Loucy (cell line): Measurements from ENCODE around the gene WASF3.

Experiments used
- H2AFZ ChIP-seq: fragments of 200-600 bp; sonication (generic); 2 replicates; pipeline ENCODE4 v1.6.0; 2016; ENCODE audit warnings: antibody characterized with exemption, mild to moderate bottlenecking, low read length, moderate library complexity
- H3F3A ChIP-seq: fragments of 200-600 bp; 2 replicates; pipeline ENCODE4 v1.6.0; 2016; ENCODE audit warnings: antibody characterized with exemption, low read depth, mild to moderate bottlenecking
- H3K27me3 ChIP-seq: fragments of 200-600 bp; sonication (generic); 2 replicates; pipeline ENCODE4 v1.6.1; 2014; ENCODE audit warnings: low read length, mild to moderate bottlenecking; ENCODE audit not compliant: insufficient read depth, poor library complexity, severe bottlenecking
- H3K36me3 ChIP-seq: fragments of 200-600 bp; sonication (generic); 2 replicates; pipeline ENCODE4 v1.6.1; 2016; ENCODE audit warnings: low read length; ENCODE audit not compliant: insufficient read depth
- H3K4me1 ChIP-seq: fragments of 200-600 bp; sonication (generic); 2 replicates; pipeline ENCODE4 v1.5.1; 2014; ENCODE audit warnings: low read length, mild to moderate bottlenecking; ENCODE audit not compliant: insufficient read depth, poor library complexity, severe bottlenecking
- H3K4me2 ChIP-seq: fragments of 200-600 bp; sonication (generic); 2 replicates; pipeline ENCODE4 v1.6.0; 2014; ENCODE audit warnings: antibody characterized with exemption, low read length, low read depth, mild to moderate bottlenecking; ENCODE audit not compliant: poor library complexity, severe bottlenecking
- H3K4me3 ChIP-seq: fragments of 200-600 bp; sonication (generic); 2 replicates; pipeline ENCODE4 v1.5.1; 2014; ENCODE audit warnings: low read length, mild to moderate bottlenecking, mixed read lengths; ENCODE audit not compliant: poor library complexity, severe bottlenecking
- H3K79me2 ChIP-seq: fragments of 200-600 bp; sonication (generic); 2 replicates; pipeline ENCODE4 v1.6.1; 2014; ENCODE audit warnings: low read length; ENCODE audit not compliant: insufficient read depth
- H3K9ac ChIP-seq: fragments of 200-600 bp; sonication (generic); 2 replicates; pipeline ENCODE4 v1.6.0; 2014; ENCODE audit warnings: mild to moderate bottlenecking, low read depth, low read length, moderate library complexity; ENCODE audit not compliant: poor library complexity, severe bottlenecking
- H3K9me2 ChIP-seq: fragments of 200-600 bp; sonication (generic); replicated peaks from 2 replicates; pipeline ENCODE4 v1.6.1; 2016; ENCODE audit warnings: low read depth, low read length, mixed read lengths
- H3K9me3 ChIP-seq: fragments of 200-600 bp; sonication (generic); 2 replicates; pipeline ENCODE4 v1.6.1; 2014; ENCODE audit warnings: mild to moderate bottlenecking, antibody characterized with exemption, low read length, low read depth; ENCODE audit not compliant: insufficient read depth
- H4K20me1 ChIP-seq: fragments of 200-600 bp; sonication (generic); 2 replicates; pipeline ENCODE4 v1.6.0; 2014; ENCODE audit warnings: antibody characterized with exemption, low read length, mild to moderate bottlenecking; ENCODE audit not compliant: insufficient read depth, poor library complexity, severe bottlenecking
- EZH2phosphoT487 ChIP-seq: fragments of 200-600 bp; IDR thresholded peaks from 2 replicates; pipeline ENCODE4 v1.6.1; 2018; ENCODE audit warnings: antibody characterized with exemption, mild to moderate bottlenecking, moderate library complexity, borderline replicate concordance
- TF ChIP-seq, protein P1 (sequence below): fragments of 200-600 bp; sonication (generic); conservative IDR thresholded peaks from 2 replicates; pipeline ENCODE4 v1.5.1; 2014; ENCODE audit warnings: mild to moderate bottlenecking, antibody characterized with exemption, low read length

The WASF3 gene

DNA sequence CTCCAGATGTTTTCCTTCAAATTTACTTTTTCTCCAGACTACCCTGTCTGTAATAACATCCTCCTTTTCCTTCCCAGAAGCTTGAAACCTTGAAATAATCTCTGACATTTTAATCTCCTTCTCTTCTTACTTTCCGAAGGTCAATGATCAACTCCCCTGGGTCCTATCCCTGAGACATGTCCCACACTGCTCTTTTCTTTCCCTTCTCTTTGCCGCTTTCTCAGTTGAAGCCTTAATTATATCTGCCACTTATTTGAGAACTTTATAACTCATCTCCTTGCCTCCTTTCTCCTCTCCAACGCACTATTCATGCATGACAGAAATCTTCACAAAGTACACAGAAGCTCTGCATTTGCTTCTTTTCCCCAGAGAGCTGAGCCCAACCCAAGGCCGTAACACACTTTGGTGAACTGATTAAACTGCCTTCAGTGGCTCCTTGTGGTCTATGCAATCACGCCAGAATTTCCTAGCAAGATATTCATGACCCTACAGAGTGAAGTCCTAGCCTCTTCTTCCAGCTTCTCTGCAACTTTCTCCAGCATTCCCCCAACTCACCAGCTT, 9.2 kb upstream of the WASF3 start:
- Histone ChIP-seq H3K9ac (no peak overlapping the region), H3F3A (no peaks in the 10 kb centered on the region), H3K4me3 (no peak overlapping the region), H3K4me1 (no peaks in the 10 kb centered on the region), H3K79me2 (no peaks in the 10 kb centered on the region), H2AFZ (no peak overlapping the region), H4K20me1 (no peaks in the 10 kb centered on the region), H3K4me2 (no peak overlapping the region), H3K9me2 (no peaks in the 10 kb centered on the region), H3K36me3 (no peaks in the 10 kb centered on the region), H3K27me3 (no peaks in the 10 kb centered on the region), H3K9me3 (no peaks in the 10 kb centered on the region)
- TF ChIP-seq EZH2phosphoT487 = no peak
- TF ChIP-seq, protein P1, sequence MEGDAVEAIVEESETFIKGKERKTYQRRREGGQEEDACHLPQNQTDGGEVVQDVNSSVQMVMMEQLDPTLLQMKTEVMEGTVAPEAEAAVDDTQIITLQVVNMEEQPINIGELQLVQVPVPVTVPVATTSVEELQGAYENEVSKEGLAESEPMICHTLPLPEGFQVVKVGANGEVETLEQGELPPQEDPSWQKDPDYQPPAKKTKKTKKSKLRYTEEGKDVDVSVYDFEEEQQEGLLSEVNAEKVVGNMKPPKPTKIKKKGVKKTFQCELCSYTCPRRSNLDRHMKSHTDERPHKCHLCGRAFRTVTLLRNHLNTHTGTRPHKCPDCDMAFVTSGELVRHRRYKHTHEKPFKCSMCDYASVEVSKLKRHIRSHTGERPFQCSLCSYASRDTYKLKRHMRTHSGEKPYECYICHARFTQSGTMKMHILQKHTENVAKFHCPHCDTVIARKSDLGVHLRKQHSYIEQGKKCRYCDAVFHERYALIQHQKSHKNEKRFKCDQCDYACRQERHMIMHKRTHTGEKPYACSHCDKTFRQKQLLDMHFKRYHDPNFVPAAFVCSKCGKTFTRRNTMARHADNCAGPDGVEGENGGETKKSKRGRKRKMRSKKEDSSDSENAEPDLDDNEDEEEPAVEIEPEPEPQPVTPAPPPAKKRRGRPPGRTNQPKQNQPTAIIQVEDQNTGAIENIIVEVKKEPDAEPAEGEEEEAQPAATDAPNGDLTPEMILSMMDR = no peak

DNA sequence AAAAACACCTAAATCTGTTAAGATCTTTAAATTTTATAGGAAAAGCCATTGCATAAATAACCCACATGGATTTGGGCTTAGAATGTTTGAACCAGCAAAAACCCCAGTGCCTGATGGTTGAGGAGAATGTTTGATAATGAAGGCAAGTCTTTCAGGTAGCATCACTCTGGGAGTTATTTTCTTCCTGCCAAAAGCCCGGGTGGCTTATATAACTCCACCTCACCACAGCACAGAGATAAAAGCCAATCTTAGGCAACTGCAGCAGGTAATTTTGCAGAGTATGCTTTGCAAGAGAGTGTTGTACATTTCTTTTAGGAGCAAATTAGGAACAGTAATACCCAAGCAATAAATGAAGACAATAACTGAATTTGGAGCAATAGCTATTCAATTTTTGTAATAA, 7.8 kb upstream of the WASF3 start:
- Histone ChIP-seq H3K79me2 (no peaks in the 10 kb centered on the region), H3K36me3 (no peaks in the 10 kb centered on the region), H3K4me2 (no peak overlapping the region), H2AFZ (no peak overlapping the region), H4K20me1 (no peaks in the 10 kb centered on the region), H3K27me3 (no peaks in the 10 kb centered on the region), H3F3A (no peaks in the 10 kb centered on the region), H3K4me3 (no peak overlapping the region), H3K9ac (no peak overlapping the region), H3K4me1 (no peaks in the 10 kb centered on the region), H3K9me2 (no peaks in the 10 kb centered on the region), H3K9me3 (no peaks in the 10 kb centered on the region)
- TF ChIP-seq EZH2phosphoT487 = no peak

DNA sequence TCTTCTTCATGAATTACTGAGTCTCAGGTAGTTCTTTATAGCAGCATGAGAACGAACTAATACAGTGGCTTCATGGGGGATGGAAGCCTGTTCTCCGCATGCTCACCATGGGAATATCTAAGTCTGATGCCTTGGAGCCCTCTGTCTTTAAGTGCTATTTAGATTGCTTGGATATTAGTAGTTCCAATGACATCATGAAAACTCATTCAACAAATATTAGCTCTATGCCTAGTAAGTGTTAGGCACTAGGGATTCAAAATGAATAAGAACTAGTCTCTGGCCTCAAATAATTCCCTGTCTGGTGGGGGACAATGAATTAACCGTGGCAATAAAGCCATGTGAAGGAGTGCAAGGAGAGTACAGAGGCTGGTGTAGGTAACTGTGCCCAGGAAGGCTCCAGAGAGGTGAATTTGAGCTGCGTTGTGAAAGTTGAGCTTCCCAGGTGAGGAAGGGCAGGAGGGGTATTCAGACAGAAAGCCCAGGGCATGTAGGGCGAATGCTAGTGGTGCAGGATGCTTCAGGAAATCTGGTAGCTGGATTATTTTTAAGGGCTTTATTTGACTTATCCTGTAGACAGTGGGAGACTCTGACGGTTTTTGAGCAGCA, 6.1 kb upstream of the WASF3 start:
- Histone ChIP-seq H3F3A (no peaks in the 10 kb centered on the region), H3K36me3 (no peaks in the 10 kb centered on the region), H3K4me1 (no peaks in the 10 kb centered on the region), H3K9ac (no peak overlapping the region), H3K4me3 (no peak overlapping the region), H3K9me3 (no peaks in the 10 kb centered on the region), H3K4me2 (no peak overlapping the region), H4K20me1 (no peaks in the 10 kb centered on the region), H2AFZ (no peak overlapping the region), H3K27me3 (no peaks in the 10 kb centered on the region), H3K79me2 (no peaks in the 10 kb centered on the region), H3K9me2 (no peaks in the 10 kb centered on the region)
- TF ChIP-seq, protein P1 = no peak
- TF ChIP-seq EZH2phosphoT487 = no peak

DNA sequence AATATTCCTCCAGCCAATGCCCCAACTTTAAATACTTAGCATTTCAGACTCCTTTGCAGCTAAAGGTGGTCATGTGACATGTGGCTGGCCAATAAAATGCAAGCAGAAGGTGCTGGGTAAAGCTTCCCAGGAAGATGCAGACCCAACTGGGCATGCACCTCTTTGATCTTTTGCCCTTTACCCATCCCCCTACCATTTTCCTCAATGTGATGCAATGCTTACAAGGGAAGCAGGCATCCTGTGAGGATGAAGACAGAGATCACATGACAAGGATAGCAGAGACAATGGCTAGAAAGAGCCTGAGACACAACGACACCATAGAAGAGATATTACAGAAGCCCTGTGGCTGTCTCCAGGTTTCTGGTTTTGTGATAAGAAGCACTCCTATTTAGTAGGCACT, 2.1 kb upstream of the WASF3 start:
- Histone ChIP-seq H3K9me3 (no peaks in the 10 kb centered on the region), H3K27me3 (no peaks in the 10 kb centered on the region), H3K79me2 (no peaks in the 10 kb centered on the region), H3F3A (no peaks in the 10 kb centered on the region), H3K4me1 (no peaks in the 10 kb centered on the region), H4K20me1 (no peaks in the 10 kb centered on the region), H3K4me3 (no peak overlapping the region), H3K9me2 (no peaks in the 10 kb centered on the region), H2AFZ (no peak overlapping the region), H3K9ac (no peak overlapping the region), H3K4me2 (no peak overlapping the region), H3K36me3 (no peaks in the 10 kb centered on the region)
- TF ChIP-seq EZH2phosphoT487 = no peak
- TF ChIP-seq, protein P1 = no peak
